ENCODE measurements around the gene ABHD3.
"Not testable (repeated sequence)": the region's sequence is repeated elsewhere in the genome, so short reads cannot be mapped to it uniquely, and the experiment has no call there.

The ABHD3 gene

DNA sequence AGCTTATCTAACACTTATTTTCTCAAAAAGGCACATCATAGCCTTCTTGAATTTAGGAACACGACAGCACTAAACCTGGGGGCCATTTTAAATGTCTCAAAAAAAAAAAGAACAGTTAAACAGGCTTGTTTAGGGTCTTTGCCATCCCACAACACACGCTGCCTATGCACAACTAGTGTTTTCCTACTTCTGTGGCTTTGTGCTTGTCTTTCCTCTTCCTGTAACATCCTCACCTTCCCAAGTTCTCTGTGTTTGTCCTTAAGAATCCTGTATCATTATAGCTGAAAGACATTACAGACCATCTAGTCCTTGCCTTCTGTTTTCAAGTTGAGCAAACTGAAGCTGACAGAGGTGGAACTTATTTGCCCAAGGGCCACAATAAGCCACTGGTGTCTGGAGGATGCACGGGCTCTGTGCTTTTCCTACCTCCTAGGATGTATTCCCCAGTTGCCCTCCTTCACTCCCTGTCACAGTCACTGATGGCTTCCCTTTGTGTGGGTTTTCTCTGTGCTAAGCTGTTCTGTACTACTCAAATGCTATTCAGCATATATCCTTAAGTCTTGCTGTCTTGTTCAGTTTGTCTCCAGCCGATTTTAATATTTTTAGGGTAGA, 69.9 kb downstream of the ABHD3 start:
- no peaks in the 10 kb centered on the region for H3K9me3 ChIP-seq
- no peaks in the 10 kb centered on the region for H3K27me3 ChIP-seq
- H3K4me3 ChIP-seq (ENCODE audit: low read depth in 1 of 2, low read length in 1 of 2), result no peak overlapping the region
- H3K27ac ChIP-seq, result no peak overlapping the region
- TF ChIP-seq CTCF (IDR thresholded peaks at IDR 0.05), result no peak
- H3K36me3 ChIP-seq, result peaks cover 7% of the 10 kb centered on the region
- no peaks in the 10 kb centered on the region for H3K4me1 ChIP-seq (ENCODE audit: control insufficient read depth in 1 of 2, insufficient read depth in 1 of 2, low read depth in 1 of 2, low read length in 1 of 2)

DNA sequence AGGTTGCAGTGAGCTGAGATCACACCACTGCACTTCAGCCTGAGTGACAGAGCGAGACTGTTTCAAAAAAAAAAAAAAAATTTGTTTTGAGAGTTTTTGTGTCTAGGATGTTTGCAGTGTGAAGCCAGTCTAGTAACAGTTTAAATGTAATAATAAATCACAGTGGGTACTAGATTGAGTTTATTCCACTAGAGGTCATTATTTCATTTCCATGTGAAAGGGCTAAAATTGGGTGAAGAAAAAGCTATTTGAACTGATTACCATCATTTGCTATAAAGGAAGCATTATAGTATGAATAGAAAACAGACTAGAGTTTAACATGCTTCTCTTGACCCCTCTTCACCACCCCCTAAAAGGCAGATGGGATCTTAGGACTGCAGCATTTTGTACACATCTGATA, 72.2 kb downstream of the ABHD3 start:
- Histone ChIP-seq H3K27me3 (no peaks in the 10 kb centered on the region), H3K36me3 (peaks cover 12% of the 10 kb centered on the region), H3K9me3 (no peaks in the 10 kb centered on the region), H3K4me3 (ENCODE audit: low read depth in 1 of 2, low read length in 1 of 2) (no peak overlapping the region), H3K4me1 (ENCODE audit: control insufficient read depth in 1 of 2, insufficient read depth in 1 of 2, low read depth in 1 of 2, low read length in 1 of 2) (no peaks in the 10 kb centered on the region), H3K27ac (no peak overlapping the region)
- no peak for TF ChIP-seq CTCF (IDR thresholded peaks at IDR 0.05)

GRCh38 chr18:21629089-21629832, 75.3 kb downstream of the ABHD3 start:
- Histone ChIP-seq H3K27me3 (no peaks in the 10 kb centered on the region), H3K4me1 (ENCODE audit: control insufficient read depth in 1 of 2, insufficient read depth in 1 of 2, low read depth in 1 of 2, low read length in 1 of 2) (no peaks in the 10 kb centered on the region), H3K27ac (no peak overlapping the region), H3K4me3 (ENCODE audit: low read depth in 1 of 2, low read length in 1 of 2) (no peak overlapping the region), H3K36me3 (peaks cover 26% of the 10 kb centered on the region), H3K9me3 (no peaks in the 10 kb centered on the region)
- no peak for TF ChIP-seq CTCF (IDR thresholded peaks at IDR 0.05)

DNA sequence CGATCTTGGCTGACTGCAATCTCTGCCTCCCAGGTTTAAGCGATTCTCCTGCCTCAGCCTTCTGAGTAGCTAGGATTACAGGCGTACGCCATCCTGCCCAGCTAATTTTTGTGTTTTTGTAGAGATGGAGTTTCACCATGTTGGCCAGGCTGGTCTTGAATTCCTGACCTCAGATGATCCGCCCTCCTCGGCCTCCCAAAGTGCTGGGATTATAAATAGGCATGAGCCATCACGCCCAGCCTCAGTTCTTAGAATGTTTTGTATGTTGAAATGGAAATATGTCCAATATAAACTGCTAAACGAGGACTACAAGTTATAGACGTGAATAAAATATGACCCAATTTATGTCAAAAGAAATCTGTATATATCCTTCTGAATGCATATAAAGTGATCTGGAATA, 82.9 kb downstream of the ABHD3 start:
- not testable (repeated sequence) for H3K27me3 ChIP-seq; H3K4me3 ChIP-seq (ENCODE audit: low read depth in 1 of 2, low read length in 1 of 2); H3K27ac ChIP-seq; H3K4me1 ChIP-seq (ENCODE audit: control insufficient read depth in 1 of 2, insufficient read depth in 1 of 2, low read depth in 1 of 2, low read length in 1 of 2); H3K9me3 ChIP-seq
- H3K36me3 ChIP-seq, result peaks cover 29% of the 10 kb centered on the region

- H3K4me3 ChIP-seq (ENCODE audit: low read depth in 1 of 2, low read length in 1 of 2), result peak within 1 kb of the TSS; percentile 89 to 91
- H3K27ac ChIP-seq, result peak within 1 kb of the TSS; percentile 79
- H3K9me3 ChIP-seq, result no peaks in the 10 kb centered on the region
- H3K4me1 ChIP-seq (ENCODE audit: control insufficient read depth in 1 of 2, insufficient read depth in 1 of 2, low read depth in 1 of 2, low read length in 1 of 2), result peaks cover 15 to 18% of the 10 kb centered on the region in 2 experiments
- TF ChIP-seq CTCF (IDR thresholded peaks at IDR 0.05), result peak; percentile 98
- no peaks in the 10 kb centered on the region for H3K27me3 ChIP-seq
- no peaks in the 10 kb centered on the region for H3K36me3 ChIP-seq
These were observed 92.2 kb downstream of the ABHD3 start, which contains the start of gene SNRPD1 for GRCh38 chr18:21612125-21613039. Gene SNRPD1 (plus strand): TSS chr18:21612314. CDS start chr18:21612430, 116 bp downstream.

- Histone ChIP-seq H3K27ac (peak overlapping the region; percentile 79), H3K4me3 (ENCODE audit: low read depth in 1 of 2, low read length in 1 of 2) (peak overlapping the region; percentile 89 to 91), H3K4me1 (ENCODE audit: control insufficient read depth in 1 of 2, insufficient read depth in 1 of 2, low read depth in 1 of 2, low read length in 1 of 2) (peaks cover 15 to 18% of the 10 kb centered on the region in 2 experiments)
- H3K27me3 ChIP-seq, H3K36me3 ChIP-seq, H3K9me3 ChIP-seq: not testable (repeated sequence)
These were observed 93.0 kb downstream of the ABHD3 start for GRCh38 chr18:21611401-21612124.

Measured in neutrophil (primary cell).